NCI-H2029 (cell line): Measurements from ENCODE around the gene NTNG1.
"Not testable (repeated sequence)": the region's sequence is repeated elsewhere in the genome, so short reads cannot be mapped to it uniquely, and the experiment has no call there.

Source experiments
- DNase-seq: peaks from one replicate; lab custom pipeline; 2025; lab: John Stamatoyannopoulos, UW

The NTNG1 gene

DNA sequence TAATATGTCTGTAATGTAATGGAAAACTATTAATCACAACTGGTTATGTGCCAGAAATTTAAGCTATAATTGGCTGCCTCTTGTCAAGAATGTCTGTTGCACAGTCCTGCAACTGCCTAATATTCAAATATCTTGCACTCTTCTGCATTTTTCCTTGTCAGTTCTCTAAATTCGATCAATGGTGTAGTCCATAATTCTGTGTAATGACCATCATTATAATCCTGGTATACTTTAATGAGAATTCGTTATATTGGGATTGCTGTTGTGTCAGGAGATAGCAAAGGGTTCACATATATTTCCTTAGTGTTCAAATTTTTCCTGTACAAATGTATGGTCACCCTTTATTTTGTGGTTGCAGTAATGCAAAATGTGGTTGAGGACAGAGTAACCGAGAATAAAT, 4.8 kb downstream of the NTNG1 start:
- DNase-seq: no peak

DNA sequence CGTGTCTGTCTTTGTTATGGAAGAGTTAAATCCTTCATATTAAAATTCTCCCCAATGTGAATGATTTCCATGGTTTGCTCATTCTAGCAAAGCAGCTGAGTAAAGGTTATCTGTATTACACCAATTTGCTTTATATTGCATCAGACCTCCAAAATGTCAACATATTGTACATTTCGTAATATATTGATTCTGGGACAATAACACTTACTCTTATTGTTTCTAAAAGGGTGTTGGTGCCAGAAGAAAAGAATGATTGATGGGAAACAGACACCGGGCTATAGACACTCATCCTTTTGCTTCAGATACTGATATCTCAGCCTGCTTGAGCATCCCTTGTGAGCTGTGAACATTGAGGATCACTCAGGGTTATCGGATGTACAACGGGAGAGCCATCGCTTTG, 7.0 kb downstream of the NTNG1 start:
- DNase-seq: no peak

DNA sequence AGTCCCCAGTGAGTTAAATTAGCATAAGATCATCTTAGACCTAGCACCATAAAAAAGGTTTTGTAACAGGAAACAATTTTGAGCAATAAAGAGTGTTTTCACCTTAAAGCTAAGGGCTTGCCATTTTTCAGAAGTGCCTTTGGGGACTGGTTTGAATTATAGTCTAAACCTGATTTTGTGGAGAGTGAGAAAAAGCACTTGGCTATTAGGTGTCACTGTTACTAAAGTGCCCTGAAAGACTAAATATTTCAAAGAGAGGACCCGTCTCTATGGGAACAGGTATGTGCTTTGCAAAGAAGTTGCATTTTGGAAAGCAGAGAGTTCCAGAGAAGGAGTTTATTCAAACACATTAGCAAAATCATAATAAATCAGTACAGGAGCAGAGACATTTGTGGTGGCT, 9.1 kb downstream of the NTNG1 start:
- no peak for DNase-seq

DNA sequence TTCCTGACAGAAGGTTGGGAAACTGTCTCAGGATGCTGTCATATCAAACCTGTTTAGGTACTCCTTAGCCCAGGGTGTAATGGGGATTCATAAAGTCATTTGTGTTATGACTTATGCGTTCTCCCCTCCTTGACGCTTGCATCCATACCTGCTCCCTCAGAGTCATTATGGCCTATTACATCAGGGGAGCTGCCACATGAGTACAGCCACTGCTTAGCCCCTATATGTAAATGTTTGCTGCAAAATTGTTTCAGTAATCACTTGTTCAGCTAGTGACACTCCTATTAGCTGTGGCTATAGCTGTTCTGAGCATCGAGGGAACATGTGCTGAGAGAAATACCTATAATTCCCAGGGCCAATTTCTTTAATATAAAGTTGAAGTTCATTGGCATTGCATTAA, 10.5 kb downstream of the NTNG1 start:
- no peak for DNase-seq

DNA sequence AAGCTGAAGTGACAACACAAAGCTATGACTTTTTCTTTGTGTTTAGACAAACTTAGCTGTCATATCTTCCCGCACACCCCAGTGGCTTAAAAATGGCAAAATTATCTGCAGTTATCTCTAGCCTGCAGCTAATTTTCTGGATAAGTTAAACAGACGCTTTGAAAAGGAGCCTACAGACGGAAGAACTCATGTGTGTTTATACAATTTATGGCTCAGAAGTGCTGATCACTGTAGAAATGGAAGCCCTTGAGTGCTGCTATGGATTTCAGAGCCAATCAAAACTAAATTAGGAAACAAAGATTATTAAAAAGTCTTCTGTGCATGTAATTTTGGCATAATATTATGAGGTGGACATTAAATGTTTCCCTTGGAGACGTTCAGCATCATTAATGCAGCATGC, 11.6 kb downstream of the NTNG1 start:
- no peak for DNase-seq

DNA sequence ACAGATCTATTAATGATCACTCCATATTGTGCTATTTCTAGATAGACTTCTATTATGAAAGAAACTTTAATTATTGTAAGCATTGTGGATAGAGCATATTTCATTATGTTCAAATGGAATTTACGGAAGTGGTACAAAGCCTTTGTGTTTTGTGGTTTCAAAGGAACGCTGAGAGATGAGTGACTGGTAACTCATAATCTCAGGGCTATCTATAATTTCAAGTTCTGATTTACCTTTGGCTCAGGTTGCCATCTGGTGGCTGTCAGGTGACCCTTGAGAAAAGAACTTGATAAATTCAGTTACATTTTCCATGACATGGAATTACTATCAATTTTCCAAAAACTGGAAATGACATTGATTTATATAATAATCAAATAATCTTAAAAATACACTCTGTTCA, 12.2 kb downstream of the NTNG1 start:
- DNase-seq: no peak

DNA sequence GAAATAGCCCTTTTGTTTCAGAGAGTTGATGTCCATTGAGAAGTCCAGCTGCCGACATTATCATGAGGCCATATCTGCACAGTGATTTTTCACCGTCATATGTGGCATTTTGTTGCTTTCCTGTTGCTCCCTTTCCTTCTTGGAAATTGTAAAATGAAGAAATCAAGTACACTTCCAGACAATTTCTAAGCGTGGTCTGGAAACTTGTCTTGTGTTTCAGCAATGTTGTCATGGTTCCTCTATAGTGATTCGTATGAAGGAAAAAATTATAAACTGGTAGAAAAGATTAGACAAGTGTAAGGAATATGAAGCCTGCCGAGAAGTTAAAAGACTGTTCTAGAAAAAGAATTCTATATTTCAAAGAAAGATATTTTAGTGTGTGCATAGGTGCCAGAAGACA, 17.7 kb downstream of the NTNG1 start:
- DNase-seq: no peak

DNA sequence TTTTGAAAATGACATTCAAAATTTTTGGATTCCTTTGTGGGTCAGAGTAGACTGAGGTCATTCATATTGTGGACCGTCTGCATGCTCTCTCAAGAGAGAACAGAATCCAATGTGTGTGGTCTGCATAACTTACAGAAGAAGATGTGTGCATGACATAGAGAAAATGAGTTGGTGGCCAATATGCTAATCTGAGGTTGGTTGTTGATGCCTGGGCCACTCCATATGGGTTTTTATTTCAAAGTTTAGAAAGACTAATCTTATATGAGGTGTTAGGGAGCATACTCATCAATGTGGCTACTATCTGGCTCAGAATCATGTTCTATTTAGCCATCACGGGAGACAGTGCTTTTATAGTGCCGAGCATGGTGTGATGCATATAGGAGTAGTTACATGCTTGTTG, 18.2 kb downstream of the NTNG1 start:
- no peak for DNase-seq

DNA sequence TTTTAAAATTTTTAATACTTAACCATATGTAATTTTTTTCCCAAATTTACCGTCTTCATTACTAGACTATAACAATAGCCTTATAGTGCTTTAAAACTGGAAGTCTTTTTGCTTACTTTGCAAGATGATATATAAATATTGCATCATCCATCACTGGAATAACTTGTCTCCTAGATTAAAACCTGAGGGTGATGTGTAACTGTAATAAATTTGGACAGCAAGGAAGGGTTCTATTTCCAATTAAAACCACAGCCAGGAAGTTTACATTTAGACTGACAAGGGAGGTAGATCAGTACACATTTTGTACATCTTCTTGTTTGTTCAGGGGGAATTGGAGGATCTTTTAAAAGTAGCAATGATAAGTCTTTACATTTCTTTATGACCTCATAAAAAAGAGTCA, 21.9 kb downstream of the NTNG1 start:
- no peak for DNase-seq

DNA sequence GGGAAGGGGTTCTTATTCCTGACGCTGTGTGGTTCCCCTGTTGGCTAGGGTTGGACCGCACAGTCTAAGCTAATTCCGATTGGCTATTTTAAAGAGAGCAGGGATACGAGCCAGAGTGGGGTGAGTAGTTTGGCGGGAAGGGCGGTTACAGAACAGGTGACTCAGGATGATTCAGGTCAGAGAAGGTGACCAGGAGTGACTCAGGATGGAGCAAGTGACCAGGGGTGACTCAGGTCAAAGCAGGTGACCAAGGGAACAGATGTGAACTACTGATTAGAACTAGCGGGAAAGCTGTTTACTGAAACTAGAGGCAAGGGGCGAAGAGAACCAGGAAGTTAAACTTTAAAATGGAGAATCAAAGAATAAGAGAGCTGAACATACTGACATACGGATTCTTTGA, 24.1 kb downstream of the NTNG1 start:
- not testable (repeated sequence) for DNase-seq

DNA sequence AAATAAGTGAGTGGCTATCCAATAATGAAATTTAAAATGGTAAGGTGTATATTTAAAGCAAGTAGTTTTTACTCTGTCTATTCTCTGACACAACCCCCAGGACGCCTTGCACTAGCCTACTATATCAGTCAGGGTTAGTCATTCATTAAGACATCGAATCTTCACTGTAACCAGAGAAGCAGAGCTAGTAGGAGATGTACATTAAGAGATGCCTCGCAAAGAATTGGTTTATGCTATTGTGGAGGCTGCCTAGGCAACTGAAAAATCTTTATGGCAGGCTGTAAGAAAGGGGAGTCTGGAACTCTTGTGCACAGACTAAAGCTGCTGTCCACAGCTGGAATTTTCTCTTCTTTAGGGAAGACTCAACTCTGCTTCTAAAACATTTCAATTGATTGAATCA, 28.8 kb downstream of the NTNG1 start:
- DNase-seq: no peak

DNA sequence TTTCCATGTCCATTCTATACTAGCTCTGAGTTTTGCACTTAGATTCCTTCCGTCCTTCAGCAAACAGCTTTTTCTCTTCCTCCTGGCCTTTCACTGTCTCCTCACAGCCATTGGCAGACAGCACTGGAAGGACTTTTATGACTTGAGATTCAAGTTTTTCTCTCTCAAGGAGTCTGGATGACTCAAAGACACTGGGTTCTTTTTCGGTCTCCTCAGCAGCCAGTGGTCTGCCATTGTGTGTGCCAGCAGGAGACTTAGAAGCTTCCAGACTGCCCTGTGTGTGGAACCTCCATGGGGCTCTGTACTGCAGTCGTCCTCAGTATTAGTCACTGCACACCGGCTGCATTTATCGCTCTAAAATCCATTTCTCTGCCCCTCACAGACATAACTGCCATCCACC, 30.5 kb downstream of the NTNG1 start:
- DNase-seq: no peak

DNA sequence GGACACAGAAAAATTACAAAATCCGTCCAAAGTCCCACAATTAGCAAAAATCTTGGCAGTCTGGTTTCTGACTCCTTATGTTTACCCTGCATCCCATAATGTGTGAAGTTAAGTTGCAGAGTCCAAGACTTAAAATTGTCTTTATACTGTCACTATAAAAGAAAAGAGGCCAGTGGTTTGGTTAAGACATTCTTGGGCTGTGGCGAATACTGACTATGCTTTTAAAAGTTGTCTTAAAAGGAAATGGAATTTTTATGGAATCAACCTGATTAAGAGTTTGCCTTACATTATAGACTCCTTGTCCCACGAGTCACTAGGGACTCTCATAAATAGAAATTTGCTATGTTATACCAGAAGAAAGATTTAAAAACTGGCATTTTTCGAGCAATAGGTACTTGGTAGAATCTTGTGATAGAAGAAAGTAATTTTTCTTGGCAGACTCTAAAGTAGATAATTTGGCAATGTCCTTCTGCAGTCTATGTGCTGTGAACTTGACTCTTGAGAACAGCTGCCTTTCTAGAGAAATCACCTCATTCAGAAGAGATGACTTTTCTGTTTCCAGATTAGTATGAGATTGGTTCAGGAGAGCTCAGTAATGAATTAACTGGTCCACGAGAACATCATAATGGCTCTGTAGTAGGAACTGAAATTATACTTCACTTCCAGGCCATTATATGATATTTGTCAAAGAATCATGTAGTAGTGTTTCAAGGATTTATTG, 31.8 kb downstream of the NTNG1 start:
- DNase-seq: no peak

DNA sequence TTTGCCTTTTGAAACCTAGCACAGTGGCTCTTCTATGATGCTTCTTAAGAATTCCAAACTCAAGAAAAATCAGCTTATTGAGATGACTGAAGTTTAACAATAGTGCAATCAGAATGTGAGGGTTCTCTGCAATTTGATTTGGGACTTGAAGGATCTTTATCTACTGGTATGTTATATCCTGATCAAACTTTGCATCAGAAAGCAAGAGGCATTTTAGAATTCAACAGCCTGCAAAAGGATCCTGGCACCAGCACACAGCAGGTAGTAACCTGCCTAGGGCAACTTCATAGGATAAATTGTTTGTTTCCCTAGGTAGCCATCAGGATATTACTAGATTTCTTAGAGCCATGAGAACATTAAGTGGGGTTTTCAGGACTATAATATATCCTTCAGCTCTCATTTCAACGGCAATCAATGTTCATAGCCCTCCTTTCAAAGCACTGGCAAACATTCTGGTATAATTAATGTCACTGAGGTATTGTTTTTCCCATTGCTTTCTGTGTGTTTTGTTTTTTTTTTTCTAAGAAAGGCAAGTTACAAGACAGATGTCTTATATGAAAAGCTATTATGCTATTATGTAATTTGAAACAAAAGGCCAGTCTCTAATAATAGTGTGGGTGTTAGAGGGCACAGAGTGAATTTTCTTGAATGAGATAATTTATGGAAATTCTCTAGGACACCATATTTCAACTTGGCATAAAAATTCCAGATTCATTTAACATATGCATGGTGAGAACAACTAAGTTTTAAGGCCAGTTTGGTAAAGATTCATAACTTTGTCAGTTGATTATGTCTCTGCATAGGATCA, 34.5 kb downstream of the NTNG1 start:
- DNase-seq: no peak

DNA sequence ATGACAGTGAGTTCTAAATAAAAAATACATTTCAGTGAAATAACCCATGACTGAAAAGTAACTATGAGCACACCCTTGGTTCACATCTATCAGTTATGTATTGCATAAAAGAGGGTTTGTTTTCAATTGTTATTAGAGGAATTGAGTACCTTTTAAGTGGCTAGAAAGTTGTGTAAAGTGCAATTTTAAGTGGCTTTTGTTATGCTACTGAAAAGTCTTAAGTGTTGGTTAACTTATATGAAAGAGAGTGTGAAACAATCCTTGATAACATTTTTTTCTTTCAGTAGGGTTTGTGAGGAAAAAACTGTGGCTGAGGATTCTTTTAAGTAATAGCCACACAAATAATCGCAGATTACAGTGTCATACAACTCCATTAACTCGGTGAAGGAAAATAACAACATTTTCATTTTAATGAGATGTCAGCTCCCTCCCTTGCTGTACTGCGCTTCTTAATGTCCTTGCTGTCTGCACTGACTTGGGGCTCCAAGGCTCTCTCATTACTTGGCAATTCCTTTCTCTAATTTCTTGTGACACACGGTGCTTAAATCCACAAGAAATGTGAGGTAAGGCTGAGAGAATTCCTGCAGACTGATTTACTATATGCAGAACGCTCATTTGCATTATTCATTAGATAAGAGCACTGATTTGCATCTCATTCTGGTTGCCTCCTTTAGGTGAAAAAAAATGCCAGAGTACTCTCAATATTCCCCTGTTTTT, 40.6 kb downstream of the NTNG1 start:
- no peak for DNase-seq

DNA sequence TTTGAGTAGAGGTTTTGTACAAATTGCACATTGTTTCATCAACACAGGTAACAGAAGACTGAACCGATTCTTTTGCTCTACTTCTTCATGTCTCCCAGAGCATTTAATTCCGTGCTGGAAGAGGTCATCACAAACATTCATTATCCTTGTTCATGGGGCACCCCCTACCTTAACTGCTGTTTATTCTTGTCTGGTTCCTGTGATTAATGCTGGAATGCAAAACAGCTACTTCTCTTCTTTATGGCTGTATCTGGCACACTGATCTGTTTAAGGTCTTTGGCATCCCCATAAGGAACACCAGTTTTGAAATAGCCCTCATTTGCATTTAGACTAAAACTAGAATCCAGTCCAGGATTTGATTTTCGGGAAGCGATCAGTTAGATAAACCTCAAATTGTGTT, 42.2 kb downstream of the NTNG1 start:
- DNase-seq: no peak

DNA sequence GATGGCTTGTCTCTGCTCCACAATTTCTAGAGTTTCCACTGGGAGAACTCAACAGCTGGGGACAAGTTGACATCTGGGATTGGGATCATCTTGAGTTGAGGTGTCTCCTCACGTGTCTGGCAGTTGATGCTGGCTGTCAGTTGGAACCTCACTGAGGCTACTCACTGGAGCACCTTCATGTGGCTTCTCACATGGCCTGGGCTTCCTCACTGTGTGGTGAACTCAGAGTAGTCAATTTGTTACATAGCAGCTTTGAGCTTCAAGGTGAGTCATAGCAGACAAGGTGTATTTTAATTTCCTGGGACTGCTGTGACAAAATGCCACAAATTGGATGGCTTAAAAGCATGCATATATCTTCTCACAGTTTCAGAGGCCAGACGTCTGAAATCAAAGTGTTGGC, 44.0 kb downstream of the NTNG1 start:
- no peak for DNase-seq

DNA sequence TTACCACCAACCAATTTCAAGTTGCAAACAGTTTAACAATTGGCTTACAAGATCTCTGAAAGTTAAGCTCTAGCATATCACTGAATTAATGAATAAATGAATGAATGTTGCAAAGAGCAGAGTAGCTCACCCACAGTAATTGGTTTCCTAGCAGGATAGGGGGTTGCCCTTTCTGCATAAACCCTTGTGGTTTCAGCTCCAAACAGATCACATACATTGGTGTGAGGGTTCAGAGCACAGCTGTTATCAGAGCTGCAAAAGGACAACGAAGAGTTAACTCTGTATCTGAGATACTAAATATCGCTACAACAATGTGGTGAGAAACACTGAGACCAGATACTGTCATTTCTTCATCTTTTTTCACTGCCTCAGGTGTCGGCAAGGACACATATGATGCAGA, 46.6 kb downstream of the NTNG1 start:
- DNase-seq: no peak

DNA sequence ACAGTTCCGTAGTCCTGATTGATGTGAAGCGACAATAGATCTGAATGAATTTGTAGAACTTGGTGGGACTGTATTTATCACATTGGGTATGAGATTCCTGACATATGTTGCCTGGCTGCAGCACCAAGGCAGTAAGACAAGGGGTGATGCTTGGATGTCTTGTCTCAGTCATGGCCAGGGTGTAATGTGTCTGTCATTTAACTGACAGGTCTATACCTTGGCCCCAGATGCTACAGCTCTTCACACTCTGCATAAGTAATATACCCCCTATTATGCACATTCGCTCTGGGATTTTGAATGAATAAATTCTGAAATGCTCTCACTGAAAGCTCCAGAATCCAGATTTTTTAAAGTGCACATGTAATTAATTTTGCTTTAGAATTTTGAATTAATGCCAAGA, 47.3 kb downstream of the NTNG1 start:
- no peak for DNase-seq

DNA sequence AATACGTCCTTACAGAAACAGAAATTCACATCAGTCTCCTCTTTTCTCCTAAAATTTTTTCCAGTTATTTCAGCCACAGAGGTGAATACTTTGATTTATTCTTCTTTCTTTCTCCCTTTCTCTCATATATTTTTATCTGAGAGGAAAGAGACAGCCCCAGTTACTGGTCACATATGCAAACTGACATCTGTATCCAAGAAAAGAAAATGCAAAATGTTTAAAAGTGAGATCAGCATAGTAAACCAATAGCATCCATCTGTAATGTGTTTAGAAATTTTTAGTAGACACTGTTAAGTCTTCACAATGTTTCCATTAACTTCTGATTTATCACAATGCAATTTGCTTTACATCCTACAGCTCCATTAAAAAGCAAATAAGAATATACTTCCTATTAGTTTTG, 53.5 kb downstream of the NTNG1 start:
- no peak for DNase-seq

DNA sequence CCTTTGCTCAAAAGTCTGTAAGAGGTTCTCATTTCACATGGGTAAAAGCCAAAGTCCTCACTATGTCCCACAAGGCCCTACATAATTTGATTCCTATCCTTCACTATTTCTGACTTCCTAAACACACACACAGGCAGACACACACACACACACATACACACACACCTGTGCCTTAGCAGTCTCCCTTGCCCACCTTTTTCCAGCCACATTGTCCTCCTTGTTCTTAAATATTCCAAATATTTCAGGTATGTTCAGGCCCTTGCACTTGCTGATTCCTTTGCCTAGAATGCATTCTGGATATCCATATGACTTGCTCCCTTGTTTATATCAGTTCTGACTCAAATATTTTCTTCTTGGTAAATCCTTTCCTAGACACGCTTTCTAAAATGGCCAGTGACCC, 54.6 kb downstream of the NTNG1 start:
- no peak for DNase-seq

DNA sequence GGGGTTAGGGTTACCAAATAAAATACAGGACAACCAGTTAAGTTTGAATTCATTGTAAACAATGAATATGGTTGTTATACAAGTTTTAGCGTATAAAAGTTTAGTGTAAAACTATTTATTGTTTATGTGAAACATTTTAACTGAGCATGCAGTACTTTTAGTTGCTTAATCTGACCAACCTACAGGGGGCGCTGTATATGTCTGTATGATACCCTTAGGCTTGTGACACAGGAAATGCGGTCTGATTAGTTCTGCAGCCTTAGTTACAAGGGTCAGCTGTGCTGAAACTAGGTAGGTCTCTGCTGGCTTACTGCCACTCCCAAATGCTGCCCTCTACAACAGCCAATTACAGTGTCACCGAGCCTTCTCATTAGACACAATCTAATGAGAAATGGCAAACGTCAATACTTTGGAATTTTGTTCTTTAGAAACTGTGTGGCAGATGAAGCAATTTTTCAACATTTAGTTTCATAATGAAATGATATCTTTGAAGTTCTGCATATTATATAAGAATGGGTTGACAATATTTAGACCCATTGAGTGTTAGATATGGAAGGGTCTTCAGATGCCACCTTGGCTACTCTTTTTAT, 56.2 kb downstream of the NTNG1 start:
- peak; percentile 25 for DNase-seq

DNA sequence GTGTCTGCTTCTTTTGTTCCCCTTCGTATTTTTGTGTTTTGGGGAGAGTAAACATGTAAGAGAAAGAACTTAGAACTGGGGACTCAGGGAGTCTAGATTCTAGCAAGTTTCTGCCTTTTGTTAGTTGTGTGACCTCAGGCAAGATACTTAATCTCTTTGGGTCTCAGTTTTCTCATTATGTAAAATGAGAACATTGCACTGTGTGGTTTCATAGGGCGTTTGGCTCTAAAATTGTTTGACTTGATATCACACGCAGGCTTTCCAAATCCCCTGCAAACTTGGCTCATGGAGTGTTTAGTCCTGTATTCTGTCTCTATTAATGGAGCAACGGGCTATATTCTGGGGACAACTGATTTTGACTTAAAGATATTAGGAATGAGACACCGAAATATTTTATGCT, 57.7 kb downstream of the NTNG1 start:
- DNase-seq: no peak
